DMS153 (cell line): ENCODE measurements around the gene ENTREP1.
A peak's percentile ranks its signal among the peaks of the same experiment; 100 is the strongest.
"Not testable (repeated sequence)": the region's sequence is repeated elsewhere in the genome, so short reads cannot be mapped to it uniquely, and the experiment has no call there.

ENCODE experiments used
- DNase-seq: peaks from one replicate; lab custom pipeline; 2025; lab: John Stamatoyannopoulos, UW

ENTREP1 gene

GRCh38 chr9:69371001-69371400, 46.0 kb downstream of the ENTREP1 start:
- DNase-seq = no peak

GRCh38 chr9:69376651-69377050, 51.6 kb downstream of the ENTREP1 start:
- DNase-seq = no peak

- DNase-seq = no peak
These were observed 52.3 kb downstream of the ENTREP1 start for GRCh38 chr9:69377291-69377690.

GRCh38 chr9:69377981-69378380, 53.0 kb downstream of the ENTREP1 start:
- no peak for DNase-seq

GRCh38 chr9:69379270-69379982, 54.4 kb downstream of the ENTREP1 start:
- no peak for DNase-seq

- no peak for DNase-seq
These were observed 55.3 kb downstream of the ENTREP1 start for GRCh38 chr9:69380301-69380700.

- DNase-seq = no peak
These were observed 55.8 kb downstream of the ENTREP1 start for GRCh38 chr9:69380811-69381210.

GRCh38 chr9:69382135-69382534, 57.1 kb downstream of the ENTREP1 start:
- no peak for DNase-seq

GRCh38 chr9:69385581-69386033, 60.6 kb downstream of the ENTREP1 start:
- peak; percentile 58 for DNase-seq

GRCh38 chr9:69386651-69387050, 61.6 kb downstream of the ENTREP1 start:
- no peak for DNase-seq

- DNase-seq = no peak
These were observed 63.6 kb downstream of the ENTREP1 start for GRCh38 chr9:69388596-69388995.

GRCh38 chr9:69389437-69389995, 64.5 kb downstream of the ENTREP1 start:
- DNase-seq = peak; percentile 59

GRCh38 chr9:69391487-69391886, 66.5 kb downstream of the ENTREP1 start:
- no peak for DNase-seq

- DNase-seq = no peak
These were observed 66.9 kb downstream of the ENTREP1 start for GRCh38 chr9:69391946-69392345.

GRCh38 chr9:69392826-69393225, 67.8 kb downstream of the ENTREP1 start:
- no peak for DNase-seq

- DNase-seq = no peak
These were observed 68.4 kb downstream of the ENTREP1 start for GRCh38 chr9:69393425-69393824.

- DNase-seq = no peak
These were observed 70.7 kb downstream of the ENTREP1 start for GRCh38 chr9:69395718-69396117.

GRCh38 chr9:69396759-69397158, 71.7 kb downstream of the ENTREP1 start:
- DNase-seq = no peak

GRCh38 chr9:69397384-69398214, 72.6 kb downstream of the ENTREP1 start:
- no peak for DNase-seq

- DNase-seq = no peak
These were observed 75.5 kb downstream of the ENTREP1 start for GRCh38 chr9:69400470-69400869.

- not testable (repeated sequence) for DNase-seq
These were observed 84.9 kb downstream of the ENTREP1 start for GRCh38 chr9:69409936-69410335.

GRCh38 chr9:69411246-69411645, 86.2 kb downstream of the ENTREP1 start:
- no peak for DNase-seq
